ENCODE measurements around the gene JAG2.

Gene JAG2

DNA sequence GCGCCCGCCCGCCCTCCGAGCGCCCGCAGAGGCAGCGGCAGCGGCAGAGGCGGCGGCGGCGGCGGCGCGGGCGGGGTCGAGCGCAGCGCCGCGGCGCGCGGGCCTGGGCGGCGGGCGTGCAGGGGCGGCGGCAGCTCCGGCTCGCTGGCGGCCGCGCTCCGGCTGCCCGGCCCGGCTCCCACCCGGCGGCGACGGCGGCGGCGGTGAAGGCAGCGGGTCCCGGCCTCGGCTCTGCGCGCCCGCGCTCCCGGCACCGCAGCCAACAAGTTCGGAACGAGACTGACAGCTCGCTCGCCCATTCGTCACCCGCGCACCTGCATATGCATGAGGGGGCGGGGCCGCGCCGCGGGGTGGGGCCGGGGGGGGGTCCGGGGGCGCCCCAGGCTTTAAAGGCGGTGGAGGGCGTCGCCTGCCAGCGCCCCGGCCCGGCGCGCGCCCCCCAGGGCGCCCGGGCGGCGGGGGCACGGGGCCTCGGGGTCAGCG lies at the start of gene JAG2:
Gene JAG2 (minus strand): TSS at position 281 of the 483 bp plus-strand sequence. CDS start 356 bp downstream, outside the sequence.
- DNase-seq, result peak; percentile 37 to 67

DNA sequence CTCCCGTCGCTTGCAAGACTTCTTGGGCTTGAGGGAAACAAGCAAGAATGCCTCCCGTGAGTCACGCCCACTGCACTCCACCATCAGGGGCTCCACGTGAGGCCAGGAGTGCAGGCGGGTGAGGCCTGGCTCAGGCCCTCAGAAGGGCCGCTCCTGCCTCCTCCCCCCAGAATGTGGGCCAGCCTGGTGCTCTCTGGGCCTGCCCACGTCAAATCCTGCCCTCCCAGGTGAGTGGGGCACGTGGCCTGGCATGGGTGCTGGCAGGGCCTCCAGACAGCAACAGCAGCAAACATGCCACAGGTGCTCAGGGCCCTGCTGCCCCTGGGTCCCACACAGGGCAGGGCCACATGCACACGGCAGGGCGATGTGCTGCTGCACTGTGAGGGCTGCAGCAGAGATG lies 49.2 kb upstream of the JAG2 start:
- DNase-seq, result no peak

DNA sequence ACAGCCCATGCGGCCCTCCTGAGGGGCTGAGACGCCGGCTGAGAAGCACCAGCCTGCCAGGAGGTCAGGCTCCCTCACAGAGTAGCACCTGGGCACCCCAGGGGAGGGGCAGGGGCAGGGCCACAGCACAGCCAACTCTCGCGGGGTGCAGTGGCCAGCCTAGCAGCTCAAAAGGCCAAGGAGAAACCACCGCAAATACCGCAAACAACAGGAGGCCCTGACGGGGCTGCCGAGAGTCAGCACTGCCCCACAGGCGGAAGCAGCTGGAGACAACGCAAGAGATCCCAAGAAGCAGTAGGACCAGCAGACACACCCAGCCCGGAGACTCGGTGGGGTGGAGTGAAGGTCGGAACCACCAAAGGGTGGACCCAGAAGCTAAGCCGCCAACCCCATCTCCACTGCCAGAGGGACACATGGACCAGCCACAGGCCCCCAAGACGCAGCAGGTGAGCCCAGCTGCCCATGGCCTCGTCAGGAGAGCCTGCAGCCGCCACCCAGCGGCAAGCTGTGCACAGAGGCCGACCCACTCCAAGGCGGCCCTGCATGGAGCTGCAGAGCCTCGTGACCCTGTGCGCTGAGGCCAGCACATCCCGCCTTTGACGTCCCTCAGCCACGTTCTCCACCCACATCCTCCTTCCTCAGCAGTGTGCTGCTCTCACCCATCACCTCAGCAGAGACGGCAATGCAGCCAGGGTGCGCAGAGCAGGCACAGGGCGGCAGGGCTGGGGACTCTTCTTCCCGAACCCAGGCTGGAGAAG lies 48.1 kb upstream of the JAG2 start:
- no peak for DNase-seq

GRCh38 chr14:105215602-105216001 lies 47.0 kb upstream of the JAG2 start:
- DNase-seq, result no peak

DNA sequence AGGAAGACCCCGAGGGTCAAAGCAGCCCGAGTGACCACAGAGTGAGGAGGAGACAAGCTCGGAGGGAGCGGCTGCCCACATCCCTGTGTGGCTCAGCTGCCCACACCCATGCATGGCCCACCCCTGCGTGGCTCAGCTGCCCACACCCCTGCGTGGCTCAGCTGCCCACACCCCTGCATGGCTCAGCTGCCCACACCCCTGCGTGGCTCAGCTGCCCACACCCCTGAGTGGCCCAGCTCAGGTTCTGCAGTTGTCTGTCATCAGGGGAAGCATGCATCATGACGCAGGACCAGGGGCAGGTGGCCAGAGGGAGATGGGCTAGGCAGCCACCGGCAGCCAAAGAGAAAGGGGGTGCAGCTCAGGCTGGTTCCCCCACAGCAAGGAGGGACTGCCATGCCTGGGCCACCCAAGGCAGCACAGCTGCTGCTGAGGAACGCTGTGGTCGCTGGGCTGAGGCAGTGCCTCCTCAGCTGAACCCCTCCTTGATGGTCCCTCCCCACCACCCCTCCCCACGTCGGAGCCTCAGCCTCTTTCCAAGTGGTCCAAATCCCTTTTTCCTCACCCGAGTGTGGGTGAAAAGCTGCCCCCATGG lies 45.8 kb upstream of the JAG2 start:
- DNase-seq, result no peak

DNA sequence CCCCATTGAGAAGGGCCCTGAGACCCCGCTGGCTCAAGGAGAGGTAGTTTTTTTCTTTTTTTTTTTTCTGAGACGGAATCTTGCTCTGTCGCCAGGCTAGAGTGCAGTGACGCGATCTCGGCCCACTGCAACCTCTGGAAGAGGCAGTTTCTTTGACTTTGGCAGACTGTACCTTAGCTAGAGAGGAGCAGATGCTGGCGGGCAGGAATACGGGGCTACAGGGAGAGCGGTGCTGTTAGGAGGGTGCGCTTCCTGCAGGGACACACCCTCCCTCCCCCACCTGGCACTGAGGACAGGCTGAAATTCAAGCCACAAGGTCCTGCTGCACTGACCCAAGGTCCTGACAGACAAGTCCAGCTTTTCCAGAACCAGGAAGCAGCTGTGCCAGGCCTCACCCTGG lies 44.8 kb upstream of the JAG2 start:
- no peak for DNase-seq

- no peak for DNase-seq
Measured at GRCh38 chr14:105212541-105213300, 44.1 kb upstream of the JAG2 start.

- DNase-seq, result no peak
Measured at GRCh38 chr14:105211758-105212089, 43.1 kb upstream of the JAG2 start.

- DNase-seq, result no peak
Measured at GRCh38 chr14:105211086-105211757, 42.6 kb upstream of the JAG2 start.

GRCh38 chr14:105210266-105211025 lies 41.9 kb upstream of the JAG2 start:
- no peak for DNase-seq

DNA sequence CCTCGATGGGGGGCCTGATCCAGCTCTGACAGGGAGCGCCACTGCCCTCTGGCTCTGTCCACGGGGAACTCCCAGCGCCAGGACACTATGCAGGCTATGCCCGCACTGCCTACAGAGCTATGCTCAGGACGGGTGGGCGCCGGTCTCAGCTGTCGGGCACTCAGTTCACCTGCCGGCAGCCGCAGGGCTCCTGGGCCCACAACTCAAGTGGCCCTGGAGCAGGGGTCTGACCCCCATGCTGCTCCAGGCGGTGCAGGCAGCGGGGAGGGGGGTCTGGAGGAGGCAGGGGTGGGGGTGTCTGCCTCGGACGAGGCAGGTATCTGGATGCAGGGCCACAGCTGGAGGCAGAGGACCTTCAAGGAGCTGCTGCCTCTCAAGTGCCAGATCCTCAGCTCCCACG lies 41.1 kb upstream of the JAG2 start:
- DNase-seq, result no peak

DNA sequence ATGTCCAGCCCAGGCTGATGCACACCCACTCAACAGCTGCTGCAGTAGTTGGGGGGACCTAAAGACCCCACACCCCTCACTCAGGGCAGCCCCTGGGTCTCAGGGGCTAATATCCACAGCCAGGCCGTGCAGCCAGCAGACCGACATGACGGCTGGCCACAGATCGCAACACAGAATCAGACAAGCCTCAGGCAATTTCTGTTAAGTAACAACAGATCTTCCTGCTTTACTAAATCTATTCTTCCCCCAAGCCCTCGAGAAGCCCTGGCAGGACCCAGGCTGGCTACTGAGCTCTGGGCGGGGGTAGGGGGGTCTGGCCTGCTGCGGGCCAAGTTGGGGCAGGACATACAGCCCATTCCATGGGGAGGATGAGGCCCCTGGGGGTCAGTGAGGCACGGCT lies 40.5 kb upstream of the JAG2 start:
- no peak for DNase-seq

DNA sequence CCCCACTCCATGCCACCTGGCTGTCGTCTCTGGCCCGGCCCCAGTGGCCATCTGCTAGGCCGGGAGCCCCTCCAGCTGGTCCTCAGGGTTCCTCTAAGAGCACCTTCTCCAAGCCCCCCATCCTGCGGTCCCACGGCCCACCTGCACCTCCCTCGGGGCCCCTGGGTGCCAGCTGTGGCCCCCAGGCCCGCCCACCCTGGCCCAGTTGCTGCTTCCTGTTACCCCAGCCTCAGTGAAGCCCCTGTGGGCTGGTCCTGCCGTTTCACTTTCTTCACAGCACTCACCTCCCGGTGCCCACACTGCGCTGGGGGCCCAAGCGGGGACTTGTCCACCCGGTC lies 40.1 kb upstream of the JAG2 start:
- no peak for DNase-seq

DNA sequence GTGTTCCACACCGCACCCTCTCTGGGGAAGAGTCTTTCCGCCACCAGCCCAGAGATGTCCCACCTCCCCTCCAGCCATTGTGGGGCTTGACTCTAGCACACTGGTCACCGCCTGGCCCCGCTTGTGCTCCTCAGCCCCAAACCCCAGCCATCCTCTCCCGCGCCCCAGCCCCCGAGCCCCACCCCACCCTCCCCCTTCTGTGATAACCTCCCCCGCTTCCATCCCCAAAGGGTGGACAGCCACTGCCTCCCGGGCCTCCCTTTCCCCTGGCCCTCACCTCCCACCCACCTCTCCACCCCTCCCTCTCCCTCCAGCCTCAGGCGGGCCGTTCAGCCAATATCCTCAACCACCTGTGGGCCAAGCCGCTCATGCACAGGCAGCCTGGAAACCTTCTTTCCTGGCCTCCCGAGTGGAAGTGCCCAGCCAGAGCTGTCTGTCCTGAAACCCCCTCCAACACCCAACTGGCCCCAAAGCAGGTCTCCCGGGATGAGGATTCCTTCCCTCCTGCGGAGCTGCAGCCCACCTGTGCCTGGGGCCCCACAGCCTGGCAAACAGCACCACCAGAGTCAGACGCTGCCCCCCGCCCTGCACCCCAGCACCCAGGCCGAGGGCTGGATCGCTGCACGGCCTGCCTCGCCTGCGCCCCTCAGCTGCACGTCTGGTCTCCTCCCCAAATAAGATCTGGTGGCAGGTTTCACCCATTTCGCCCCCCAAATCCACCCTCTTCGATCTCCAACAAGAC lies 39.6 kb upstream of the JAG2 start:
- DNase-seq, result no peak

- DNase-seq, result no peak
Measured at GRCh38 chr14:105207460-105207901, 38.9 kb upstream of the JAG2 start.

GRCh38 chr14:105206873-105207272 lies 38.3 kb upstream of the JAG2 start:
- no peak for DNase-seq

DNA sequence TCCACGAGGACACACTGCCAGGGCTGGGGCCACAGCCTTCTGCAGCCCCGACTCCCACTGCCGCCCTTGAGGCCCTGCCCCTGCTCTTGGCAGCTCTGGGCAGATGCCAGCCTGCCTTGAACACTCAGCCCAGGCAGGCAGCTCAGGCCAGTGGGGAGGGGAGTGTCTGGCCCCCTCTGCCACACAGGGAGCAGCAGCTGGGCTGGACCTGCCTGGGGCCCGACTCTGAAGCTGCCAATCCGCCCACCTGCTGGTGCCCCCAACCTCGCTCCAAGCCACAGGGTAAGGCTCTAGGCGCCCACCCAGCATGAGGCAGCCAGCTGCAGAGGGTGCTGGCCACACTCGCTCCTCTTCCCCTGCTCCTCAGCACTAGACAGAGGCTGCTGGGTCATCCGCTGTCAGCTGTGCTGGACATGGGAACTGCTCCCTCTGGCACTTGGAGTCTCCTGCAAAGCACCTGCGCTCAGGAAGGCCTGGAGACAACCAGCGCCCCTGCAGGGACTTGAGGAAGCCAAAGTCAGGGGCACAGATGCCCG lies 37.2 kb upstream of the JAG2 start:
- DNase-seq, result peak in 1 of 2 experiments; percentile 44

- no peak for DNase-seq
Measured at GRCh38 chr14:105204931-105205672, 36.5 kb upstream of the JAG2 start.

- DNase-seq, result no peak
Measured at GRCh38 chr14:105204206-105204930, 35.8 kb upstream of the JAG2 start.

DNA sequence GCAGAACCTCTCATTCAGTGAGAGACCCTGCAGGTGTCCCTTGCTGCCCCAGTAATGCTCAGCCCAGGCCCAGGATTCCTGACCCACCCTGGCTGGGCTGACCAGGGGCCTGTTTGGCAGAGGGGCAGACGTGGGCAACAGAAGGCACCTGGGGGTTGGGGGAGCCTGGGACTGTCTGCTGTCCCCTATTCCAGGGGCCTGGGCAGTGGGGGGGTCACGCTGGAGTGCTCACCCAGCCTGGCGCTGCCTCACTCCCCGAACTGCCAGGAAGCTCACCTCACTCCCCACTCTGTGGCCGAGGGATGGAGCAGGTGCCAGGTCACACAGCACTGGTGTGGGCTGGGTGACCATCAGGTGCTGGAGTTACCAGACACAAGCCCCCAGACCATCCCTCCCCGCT lies 35.1 kb upstream of the JAG2 start:
- no peak for DNase-seq
